Measurements from ENCODE around the gene PRPF19. TPM values are rescaled to one million over a fixed set of nuclear protein-coding genes. Genes with fewer than 3 reads are reported as not detected.

PRPF19 gene
- total and polyA plus RNA-seq, 3 donors from 2014 or later: 71.6 to 109 (median 79.8) TPM

DNA sequence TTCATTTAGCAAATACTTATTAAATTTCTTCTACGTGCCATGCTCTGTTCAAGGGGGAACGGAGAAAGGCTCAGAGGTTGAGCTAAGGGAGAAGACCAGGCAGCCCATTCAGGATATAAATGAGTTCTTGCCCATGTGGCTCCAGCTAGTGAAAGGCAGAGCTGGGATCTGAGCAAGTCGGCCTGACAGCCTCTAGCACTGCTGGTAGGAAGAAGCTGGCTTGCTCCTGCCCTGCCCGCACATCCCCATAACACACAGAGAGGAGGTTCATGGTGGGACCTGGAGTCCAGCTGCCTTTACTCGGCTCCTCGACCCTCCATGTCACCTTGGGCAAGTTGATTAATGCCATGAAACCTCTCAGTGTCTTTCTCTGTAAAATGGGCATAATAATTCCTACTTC is 43.6 kb upstream of the PRPF19 start:
- Histone ChIP-seq H3K36me3 (ENCODE audit: low read depth, missing control alignments) (no peaks in the 10 kb centered on the region), H3K27ac (no peak overlapping the region), H3K4me3 (no peak overlapping the region), H3K4me1 (peaks cover 7% of the 10 kb centered on the region), H3K9me3 (no peaks in the 10 kb centered on the region), H3K27me3 (no peaks in the 10 kb centered on the region)
- TF ChIP-seq, protein P1, sequence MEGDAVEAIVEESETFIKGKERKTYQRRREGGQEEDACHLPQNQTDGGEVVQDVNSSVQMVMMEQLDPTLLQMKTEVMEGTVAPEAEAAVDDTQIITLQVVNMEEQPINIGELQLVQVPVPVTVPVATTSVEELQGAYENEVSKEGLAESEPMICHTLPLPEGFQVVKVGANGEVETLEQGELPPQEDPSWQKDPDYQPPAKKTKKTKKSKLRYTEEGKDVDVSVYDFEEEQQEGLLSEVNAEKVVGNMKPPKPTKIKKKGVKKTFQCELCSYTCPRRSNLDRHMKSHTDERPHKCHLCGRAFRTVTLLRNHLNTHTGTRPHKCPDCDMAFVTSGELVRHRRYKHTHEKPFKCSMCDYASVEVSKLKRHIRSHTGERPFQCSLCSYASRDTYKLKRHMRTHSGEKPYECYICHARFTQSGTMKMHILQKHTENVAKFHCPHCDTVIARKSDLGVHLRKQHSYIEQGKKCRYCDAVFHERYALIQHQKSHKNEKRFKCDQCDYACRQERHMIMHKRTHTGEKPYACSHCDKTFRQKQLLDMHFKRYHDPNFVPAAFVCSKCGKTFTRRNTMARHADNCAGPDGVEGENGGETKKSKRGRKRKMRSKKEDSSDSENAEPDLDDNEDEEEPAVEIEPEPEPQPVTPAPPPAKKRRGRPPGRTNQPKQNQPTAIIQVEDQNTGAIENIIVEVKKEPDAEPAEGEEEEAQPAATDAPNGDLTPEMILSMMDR (IDR thresholded peaks at IDR 0.05): no peak
- TF ChIP-seq POLR2A (IDR thresholded peaks at IDR 0.05): no peak
- WGBS, 2 donors: 51 to 68% methylated on average over 6 of the region's 6 CpGs
- intact Hi-C loops (cut with DNase I; ENCODE audit: low total_unique reads): no loop called here
- DNase-seq: no peak

DNA sequence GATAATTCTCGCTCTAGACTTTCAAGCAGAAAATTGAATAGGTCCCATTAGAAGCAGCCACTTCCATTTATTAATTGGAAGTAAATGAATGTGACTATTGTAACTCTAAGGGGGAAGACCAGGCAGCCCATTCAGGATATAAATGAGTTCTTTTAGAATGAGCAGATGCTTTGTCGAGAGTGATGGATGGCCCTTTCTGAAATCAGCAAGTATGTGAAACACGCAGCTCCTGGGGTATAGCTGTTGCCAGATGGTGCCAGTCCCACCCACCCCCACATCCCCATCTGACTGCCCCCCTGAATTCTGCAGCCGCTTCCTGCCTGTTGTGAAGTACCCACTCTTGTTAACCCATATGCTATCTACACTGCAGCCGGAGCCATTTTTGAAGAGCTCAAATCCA is 41.9 kb upstream of the PRPF19 start:
- TF ChIP-seq POLR2A (IDR thresholded peaks at IDR 0.05): no peak
- peaks cover 7% of the 10 kb centered on the region for H3K4me1 ChIP-seq
- WGBS, 2 donors: 84 to 87% methylated on average over 5 of the region's 5 CpGs
- no peaks in the 10 kb centered on the region for H3K9me3 ChIP-seq
- no peak overlapping the region for H3K4me3 ChIP-seq
- H3K27me3 ChIP-seq: no peaks in the 10 kb centered on the region
- H3K27ac ChIP-seq: no peak overlapping the region
- intact Hi-C loops (cut with DNase I; ENCODE audit: low total_unique reads): no loop called here
- no peak for DNase-seq
- H3K36me3 ChIP-seq (ENCODE audit: low read depth, missing control alignments): no peaks in the 10 kb centered on the region

DNA sequence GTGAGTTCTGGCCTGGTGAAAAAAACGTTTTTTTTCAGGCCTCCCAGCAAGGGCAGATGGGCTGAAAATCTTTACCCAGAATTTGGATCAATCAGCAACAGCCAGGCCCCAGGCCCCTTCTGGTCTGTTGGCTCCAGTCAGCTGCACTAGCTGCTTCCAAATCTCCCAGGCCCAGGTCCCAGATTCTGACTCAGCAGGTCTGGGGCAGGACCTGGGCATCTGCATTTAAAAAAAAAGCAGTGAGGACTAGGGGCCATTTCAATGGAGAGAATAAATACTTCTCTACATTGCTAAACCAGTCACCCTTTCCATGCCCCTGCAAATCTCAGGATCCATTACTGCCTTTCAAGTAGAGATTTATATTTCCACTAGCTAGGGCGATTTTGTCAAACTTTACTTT is 41.3 kb upstream of the PRPF19 start:
- Histone ChIP-seq H3K9me3 (no peaks in the 10 kb centered on the region), H3K27ac (no peak overlapping the region), H3K4me3 (no peak overlapping the region), H3K27me3 (no peaks in the 10 kb centered on the region), H3K4me1 (peaks cover 7% of the 10 kb centered on the region), H3K36me3 (ENCODE audit: low read depth, missing control alignments) (no peaks in the 10 kb centered on the region)
- intact Hi-C loops (cut with DNase I; ENCODE audit: low total_unique reads): no loop called here
- no peak for DNase-seq
- TF ChIP-seq, protein P1 (IDR thresholded peaks at IDR 0.05): no peak
- no peak for TF ChIP-seq POLR2A (IDR thresholded peaks at IDR 0.05)
- 52 to 63% methylated on average over 2 of the region's 2 CpGs for WGBS, 2 donors

DNA sequence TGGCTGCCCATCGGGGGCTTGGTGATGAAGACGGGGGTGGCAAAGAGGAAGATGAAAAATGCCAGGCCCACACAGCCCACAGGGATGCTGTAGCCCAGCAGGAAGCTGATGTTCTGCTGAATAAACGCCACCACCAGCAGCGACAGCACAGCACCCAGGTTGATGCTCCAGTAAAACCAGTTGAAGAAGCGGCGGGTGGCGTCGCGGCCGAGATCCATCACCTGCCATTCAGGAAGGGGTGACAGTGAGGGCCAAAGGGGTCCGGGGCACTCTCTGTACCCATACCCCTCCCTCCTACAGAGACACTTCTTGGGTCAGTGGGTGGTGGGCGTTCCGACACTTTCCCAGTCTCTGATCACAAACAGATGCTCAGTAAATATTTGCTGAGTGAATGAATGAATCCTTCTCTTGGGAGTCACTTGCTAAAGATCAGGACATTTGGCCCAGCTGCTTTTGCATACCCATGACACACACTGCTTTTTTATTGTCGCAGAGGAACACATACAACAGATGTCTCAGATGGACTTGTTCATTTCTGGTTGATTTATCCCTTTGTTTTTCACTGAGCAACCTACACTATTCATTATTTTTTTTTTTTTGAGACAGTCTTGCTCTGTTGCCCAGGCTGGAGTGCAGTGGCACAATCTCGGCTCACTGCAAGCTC is 40.3 kb upstream of the PRPF19 start:
- no peak overlapping the region for H3K27ac ChIP-seq
- 90 to 93% methylated on average over 12 to 15 of the region's 15 CpGs for WGBS, 2 donors

DNA sequence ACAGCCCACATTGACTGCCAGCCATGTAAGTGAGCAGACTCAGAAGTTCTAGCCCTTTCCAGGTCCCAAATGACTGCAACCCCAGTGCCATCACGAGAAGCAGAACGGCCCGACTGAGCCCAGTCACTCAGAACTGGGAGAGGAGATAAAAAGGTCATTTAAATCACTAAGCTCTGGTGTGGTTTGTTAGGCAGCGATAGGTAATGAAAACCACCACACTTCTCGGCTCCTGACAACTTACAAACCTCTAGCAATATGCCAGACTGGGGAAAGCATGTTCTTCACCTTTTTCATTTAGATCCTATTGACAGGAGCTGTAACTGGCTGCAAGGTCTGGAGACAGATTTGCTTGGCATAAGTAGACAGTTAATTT is 38.9 kb upstream of the PRPF19 start:
- 88 to 92% methylated on average over 5 of the region's 5 CpGs for WGBS, 2 donors
- Histone ChIP-seq H3K36me3 (ENCODE audit: low read depth, missing control alignments) (no peaks in the 10 kb centered on the region), H3K27ac (no peak overlapping the region), H3K9me3 (no peaks in the 10 kb centered on the region), H3K4me1 (no peaks in the 10 kb centered on the region), H3K4me3 (no peak overlapping the region), H3K27me3 (no peaks in the 10 kb centered on the region)
- DNase-seq: no peak
- intact Hi-C loops (cut with DNase I; ENCODE audit: low total_unique reads): no loop called here
- no peak for TF ChIP-seq POLR2A (IDR thresholded peaks at IDR 0.05)
- TF ChIP-seq, protein P1 (IDR thresholded peaks at IDR 0.05): no peak

More for the DNA sequence above, 40.3 kb upstream of the PRPF19 start:
- Histone ChIP-seq H3K36me3 (ENCODE audit: low read depth, missing control alignments) (no peaks in the 10 kb centered on the region), H3K9me3 (no peaks in the 10 kb centered on the region), H3K27me3 (no peaks in the 10 kb centered on the region), H3K4me3 (no peak overlapping the region), H3K4me1 (peaks cover 3% of the 10 kb centered on the region)
- TF ChIP-seq, protein P1 (IDR thresholded peaks at IDR 0.05): no peak
- no peak for TF ChIP-seq POLR2A (IDR thresholded peaks at IDR 0.05)
- intact Hi-C loops (cut with DNase I; ENCODE audit: low total_unique reads): no loop called here
- no peak for DNase-seq
